ENCODE data around the gene KCND1. TPM values are rescaled to one million over a fixed set of nuclear protein-coding genes. Genes with fewer than 3 reads are reported as not detected.

Gene KCND1
- total and polyA plus RNA-seq, 10 donors: 1.5 to 3.7 (median 2.1) TPM

DNA sequence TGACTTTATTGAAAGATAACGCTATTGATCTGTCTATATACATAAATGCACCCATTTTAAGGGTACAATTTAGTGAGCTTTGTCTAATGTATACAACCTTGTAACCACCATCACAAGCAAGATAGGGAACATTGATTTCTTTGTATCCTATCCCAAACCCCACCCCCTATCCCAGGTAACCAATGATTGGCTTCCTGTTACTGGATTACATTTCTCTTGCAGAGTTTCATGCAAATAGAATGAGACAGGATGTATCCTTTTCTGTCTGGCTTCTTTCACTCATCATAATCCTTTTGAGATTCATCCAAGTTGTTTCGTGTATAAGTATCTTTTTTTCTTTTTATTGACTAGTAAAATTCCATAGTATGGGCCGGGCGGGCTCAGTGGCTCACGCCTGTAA, 32.1 kb upstream of the KCND1 start:
- Histone ChIP-seq H3K27ac (no peak overlapping the region), H3K36me3 (peaks cover 0 to 10% (median under 1%) of the 10 kb centered on the region in 6 donors), H3K4me1 (peaks cover 0 to 25% (median 13%) of the 10 kb centered on the region in 6 donors), H3K27me3 (replicated peaks in 1 of 7) (no peaks in the 10 kb centered on the region), H3K4me3 (no peak overlapping the region), H3K9me3 (no peaks in the 10 kb centered on the region)
- no peak for DNase-seq
- intact Hi-C loops (cut with DNase I; ENCODE audit: low total_unique reads): no loop called here
- TF ChIP-seq, protein P1, sequence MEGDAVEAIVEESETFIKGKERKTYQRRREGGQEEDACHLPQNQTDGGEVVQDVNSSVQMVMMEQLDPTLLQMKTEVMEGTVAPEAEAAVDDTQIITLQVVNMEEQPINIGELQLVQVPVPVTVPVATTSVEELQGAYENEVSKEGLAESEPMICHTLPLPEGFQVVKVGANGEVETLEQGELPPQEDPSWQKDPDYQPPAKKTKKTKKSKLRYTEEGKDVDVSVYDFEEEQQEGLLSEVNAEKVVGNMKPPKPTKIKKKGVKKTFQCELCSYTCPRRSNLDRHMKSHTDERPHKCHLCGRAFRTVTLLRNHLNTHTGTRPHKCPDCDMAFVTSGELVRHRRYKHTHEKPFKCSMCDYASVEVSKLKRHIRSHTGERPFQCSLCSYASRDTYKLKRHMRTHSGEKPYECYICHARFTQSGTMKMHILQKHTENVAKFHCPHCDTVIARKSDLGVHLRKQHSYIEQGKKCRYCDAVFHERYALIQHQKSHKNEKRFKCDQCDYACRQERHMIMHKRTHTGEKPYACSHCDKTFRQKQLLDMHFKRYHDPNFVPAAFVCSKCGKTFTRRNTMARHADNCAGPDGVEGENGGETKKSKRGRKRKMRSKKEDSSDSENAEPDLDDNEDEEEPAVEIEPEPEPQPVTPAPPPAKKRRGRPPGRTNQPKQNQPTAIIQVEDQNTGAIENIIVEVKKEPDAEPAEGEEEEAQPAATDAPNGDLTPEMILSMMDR (IDR thresholded peaks at IDR 0.05 in 8 of 11, conservative IDR thresholded peaks at IDR 0.05 in 3 of 11): no peak
- no peak for TF ChIP-seq POLR2A (IDR thresholded peaks at IDR 0.05)
- TF ChIP-seq POLR2AphosphoS5 (IDR thresholded peaks at IDR 0.05): no peak
- WGBS, 5 donors: 83 to 99% (median 92%) methylated on average over 5 of the region's 5 CpGs

DNA sequence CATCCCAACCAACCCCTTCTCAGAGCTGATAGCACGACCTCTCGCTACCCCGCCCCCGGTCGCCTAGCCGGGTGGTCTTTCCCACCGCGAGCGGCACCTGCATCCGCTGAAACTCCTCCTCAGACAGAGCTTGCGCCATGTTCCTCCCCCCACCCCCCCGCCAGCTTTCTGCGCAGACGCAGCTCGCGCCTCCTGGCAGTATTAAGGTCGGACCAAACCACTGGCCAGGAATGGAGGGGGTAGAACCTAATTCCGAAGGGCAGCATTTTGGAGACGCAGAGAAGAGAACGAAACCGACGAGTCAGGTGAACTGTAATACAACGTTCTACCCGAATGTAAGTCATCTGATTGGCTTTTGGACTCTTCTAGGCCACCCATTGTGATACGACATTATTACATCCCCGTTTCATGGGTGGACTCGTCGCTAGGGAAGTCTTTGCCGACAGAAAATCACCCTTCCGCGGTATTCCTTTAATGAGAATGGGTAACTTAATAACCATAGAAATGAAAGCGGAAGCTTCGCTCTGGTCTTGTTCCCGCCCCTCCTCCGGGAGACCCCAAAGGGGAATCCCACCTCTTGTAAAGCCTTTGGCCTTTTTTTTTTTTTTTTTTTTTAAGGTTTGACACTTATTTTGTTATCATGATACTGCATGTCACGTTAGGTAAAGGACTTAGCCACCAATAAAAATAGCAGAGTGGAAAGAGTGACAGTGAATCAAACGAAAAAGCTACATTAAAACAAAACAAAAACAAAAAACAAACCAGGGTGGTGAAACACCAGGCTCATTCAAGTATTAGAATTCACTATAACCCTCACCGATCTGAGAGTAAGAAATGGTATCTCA, 30.7 kb upstream of the KCND1 start, which contains the start of gene GRIPAP1:
Gene GRIPAP1 (minus strand): TSS at position 174 of the 845 bp plus-strand sequence. CDS start 35 bp downstream, at position 139.
- peak in 1 of 3 donors; percentile 34 for TF ChIP-seq POLR2A (IDR thresholded peaks at IDR 0.05)
- peak; percentile 84 to 92 (median 88) for TF ChIP-seq POLR2AphosphoS5 (IDR thresholded peaks at IDR 0.05)
- TF ChIP-seq, protein P1 (IDR thresholded peaks at IDR 0.05 in 8 of 11, conservative IDR thresholded peaks at IDR 0.05 in 3 of 11): no peak
- Histone ChIP-seq H3K27ac (peak within 1 kb of the TSS; percentile 67 to 94 (median 88)), H3K36me3 (peaks cover 0 to 23% (median 5%) of the 10 kb centered on the region in 6 donors), H3K9me3 (no peaks in the 10 kb centered on the region), H3K4me1 (peaks cover 0 to 33% (median 13%) of the 10 kb centered on the region in 6 donors), H3K27me3 (replicated peaks in 1 of 7) (no peaks in the 10 kb centered on the region), H3K4me3 (peak within 1 kb of the TSS; percentile 32 to 86 (median 56))
- intact Hi-C loops (cut with DNase I; ENCODE audit: low total_unique reads): no loop called here
- DNase-seq: peak; percentile 90
- WGBS, 5 donors: 0 to 41% (median 5%) methylated on average over 28 to 38 of the region's 38 CpGs

DNA sequence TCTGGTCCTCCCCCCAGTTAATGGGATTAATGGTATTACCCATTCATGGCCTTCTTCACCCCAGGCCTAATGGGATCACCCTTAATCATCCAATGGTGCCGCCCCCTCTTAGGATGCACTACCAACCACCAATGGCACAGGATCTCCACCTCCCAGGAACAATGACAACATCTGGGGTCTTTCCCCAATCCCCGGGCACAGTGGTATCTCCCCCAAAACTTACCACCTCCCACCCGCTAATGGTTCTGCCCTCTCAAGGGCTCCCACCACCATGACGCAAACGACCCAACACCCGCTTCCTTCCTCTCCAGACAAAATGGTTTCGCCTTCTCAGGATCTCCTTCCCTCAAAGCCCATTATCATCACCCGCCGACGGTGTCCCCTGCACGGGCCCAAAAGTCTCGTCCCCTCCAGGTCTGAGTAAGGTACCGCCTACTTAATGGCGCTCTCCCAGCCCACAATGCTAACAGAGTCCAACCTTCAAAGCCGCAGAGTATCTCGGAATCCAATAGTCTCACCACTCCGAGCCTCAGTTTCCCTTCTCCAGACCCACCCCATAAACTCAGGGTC, 30.0 kb upstream of the KCND1 start:
- H3K27ac ChIP-seq: peak overlapping the region; percentile 67 to 94 (median 88)
- WGBS, 5 donors: 2 to 41% (median 8%) methylated on average over 17 of the region's 17 CpGs
- intact Hi-C loops (cut with DNase I; ENCODE audit: low total_unique reads): no loop called here

More for the DNA sequence above, 30.0 kb upstream of the KCND1 start:
- Histone ChIP-seq H3K4me3 (peak overlapping the region; percentile 32 to 86 (median 56)), H3K4me1 (peaks cover 0 to 33% (median 13%) of the 10 kb centered on the region in 6 donors), H3K36me3 (peaks cover 0 to 31% (median 6%) of the 10 kb centered on the region in 6 donors), H3K27me3 (replicated peaks in 1 of 7) (no peaks in the 10 kb centered on the region), H3K9me3 (no peaks in the 10 kb centered on the region)
- TF ChIP-seq POLR2A (IDR thresholded peaks at IDR 0.05) (no peak), POLR2AphosphoS5 (IDR thresholded peaks at IDR 0.05) (no peak)
- TF ChIP-seq, protein P1 (IDR thresholded peaks at IDR 0.05 in 8 of 11, conservative IDR thresholded peaks at IDR 0.05 in 3 of 11): no peak
- peak; percentile 80 for DNase-seq

All from spleen (tissue), 11 donors.